Dermis blood vessel endothelial cell (primary cell): Measurements from ENCODE around the gene SEMA3D. TPM values are rescaled to one million over a fixed set of nuclear protein-coding genes. Genes with fewer than 3 reads are reported as not detected.

Experiments
- DNase-seq: peaks from one replicate; pipeline ENCODE4 v3.0.0; 2010
- total RNA-seq: library from RNA; depleted of rRNA; stranded (reverse); fragments of >200 nt; gene quantifications from 2 replicates; pipeline ENCODE4 v1.2.3, GENCODE V29; 2014

The SEMA3D gene
- total RNA-seq, 1 donor from 2014 or later = 20.4 TPM

- no peak for DNase-seq
Measured at GRCh38 chr7:84981055-84981976, 205.5 kb downstream of the SEMA3D start.

- DNase-seq = peak; percentile 13
Measured at GRCh38 chr7:84975586-84976185, 211.2 kb downstream of the SEMA3D start.

- DNase-seq = no peak
Measured at GRCh38 chr7:84971360-84971759, 215.5 kb downstream of the SEMA3D start.

GRCh38 chr7:84970670-84971069 lies 216.2 kb downstream of the SEMA3D start:
- no peak for DNase-seq

- DNase-seq = peak; percentile 2
Measured at GRCh38 chr7:84953234-84953633, 233.6 kb downstream of the SEMA3D start.

GRCh38 chr7:84950836-84951235 lies 236.0 kb downstream of the SEMA3D start:
- DNase-seq = peak; percentile 19

GRCh38 chr7:84949501-84949900 lies 237.4 kb downstream of the SEMA3D start:
- no peak for DNase-seq

- DNase-seq = peak; percentile 10
Measured at GRCh38 chr7:84949067-84949466, 237.8 kb downstream of the SEMA3D start.

GRCh38 chr7:84948634-84949033 lies 238.2 kb downstream of the SEMA3D start:
- DNase-seq = no peak

GRCh38 chr7:84946549-84946948 lies 240.3 kb downstream of the SEMA3D start:
- DNase-seq = no peak
